Tibial nerve (tissue), 4 donors: ENCODE data around the gene CCDC7. TPM values are rescaled to one million over a fixed set of nuclear protein-coding genes. Genes with fewer than 3 reads are reported as not detected.
A peak's percentile ranks its signal among the peaks of the same experiment; 100 is the strongest.

Experiments
- DNase-seq, 2 donors: peaks; one replicate each; pipeline ENCODE4 v3.0.0-alpha.2; 2019; ENCODE audit warnings: low spot score in 2 of 2
- H3K27ac ChIP-seq, 4 donors: fragments of 200-600 bp; sonication (generic) in 3 of 4; one replicate each; pipeline ENCODE4 v1.5.1; 2017 to 2019; ENCODE audit warnings: mild to moderate bottlenecking in 1 of 4
- H3K27me3 ChIP-seq, 2 donors: fragments of 200-600 bp; sonication (generic) in 1 of 2; one replicate each; pipeline versions ENCODE4 v1.5.1 to v1.6.0; 2017 to 2019
- H3K36me3 ChIP-seq, 3 donors: fragments of 200-600 bp; sonication (generic); one replicate each; pipeline ENCODE4 v1.5.1; 2018 to 2019
- H3K4me1 ChIP-seq, 4 donors: fragments of 200-600 bp; sonication (generic) in 3 of 4; one replicate each; pipeline ENCODE4 v1.5.1; 2017 to 2019
- H3K4me3 ChIP-seq, 4 donors: fragments of 200-600 bp; sonication (generic) in 3 of 4; one replicate each; pipeline ENCODE4 v1.5.1; 2017 to 2019; ENCODE audit warnings: mild to moderate bottlenecking in 1 of 4, moderate library complexity in 1 of 4
- H3K9me3 ChIP-seq, 4 donors: fragments of 200-600 bp; sonication (generic) in 3 of 4; one replicate each; pipeline ENCODE4 v1.5.1; 2017 to 2019
- EP300 ChIP-seq, 2 donors: sonication (generic); formaldehyde crosslinking; IDR thresholded peaks; one replicate each; pipeline ENCODE4 v1.6.1; 2017; ENCODE audit warnings: antibody characterized with exemption in 2 of 2, mild to moderate bottlenecking in 1 of 2
- POLR2A ChIP-seq, 2 donors: fragments of 450-650 bp; IDR thresholded peaks; one replicate each; pipeline ENCODE4 v1.6.1; 2017; ENCODE audit warnings: antibody characterized with exemption in 2 of 2, mild to moderate bottlenecking in 2 of 2, moderate library complexity in 2 of 2
- WGBS, 2 donors: methylation state at CpG; one replicate each; pipeline ENCODE4 v1.1.5; 2018; 5-methylcytosine and 5-hydroxymethylcytosine counted together
- total RNA-seq, 4 donors: library from RNA; depleted of rRNA; stranded (reverse); fragments of >200 nt; gene quantifications; one replicate each; pipeline ENCODE4 v1.1.0, GENCODE V29; 2016
- TF ChIP-seq, protein P1 (sequence below), 5 experiments: fragments of 200-600 bp in 3 of 5; fragments of 450-650 bp in 2 of 5; sonication (generic) in 3 of 5; IDR thresholded peaks; one replicate each; pipeline ENCODE4 v1.5.1; 2016 to 2019; ENCODE audit warnings: antibody characterized with exemption in 5 of 5, mild to moderate bottlenecking in 3 of 5, moderate library complexity in 2 of 5

The CCDC7 gene
- total RNA-seq, 4 donors from 2014 or later: 20.7 to 97.0 (median 45.6) TPM

DNA sequence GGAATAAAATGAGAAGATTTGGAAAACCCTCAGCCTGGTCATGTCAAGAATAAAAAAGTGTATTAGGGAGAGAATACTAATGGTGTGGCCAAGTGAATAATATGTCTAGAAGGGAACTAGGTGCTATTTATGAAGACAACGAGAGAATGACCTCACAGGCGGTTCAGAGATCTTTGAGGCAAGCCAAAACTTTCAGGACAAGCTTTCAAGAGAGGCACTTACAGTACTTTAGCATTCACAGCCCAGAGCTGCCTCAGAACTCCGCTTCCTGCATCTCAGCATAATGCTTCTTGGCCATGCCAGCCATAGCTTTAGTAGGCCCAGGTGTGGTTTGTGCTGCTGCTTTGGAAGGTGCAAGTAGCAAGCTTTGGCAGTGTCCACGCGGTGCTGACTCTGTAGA, 37.2 kb upstream of the CCDC7 start:
- 92 to 98% methylated on average over 5 of the region's 5 CpGs for WGBS, 2 donors
- Histone ChIP-seq H3K27ac (no peak overlapping the region), H3K9me3 (no peaks in the 10 kb centered on the region), H3K4me3 (no peak overlapping the region), H3K36me3 (no peaks in the 10 kb centered on the region), H3K4me1 (peaks cover 0 to 18% (median 2%) of the 10 kb centered on the region in 4 donors), H3K27me3 (no peaks in the 10 kb centered on the region)
- TF ChIP-seq EP300 (IDR thresholded peaks at IDR 0.05): no peak
- no peak for DNase-seq

DNA sequence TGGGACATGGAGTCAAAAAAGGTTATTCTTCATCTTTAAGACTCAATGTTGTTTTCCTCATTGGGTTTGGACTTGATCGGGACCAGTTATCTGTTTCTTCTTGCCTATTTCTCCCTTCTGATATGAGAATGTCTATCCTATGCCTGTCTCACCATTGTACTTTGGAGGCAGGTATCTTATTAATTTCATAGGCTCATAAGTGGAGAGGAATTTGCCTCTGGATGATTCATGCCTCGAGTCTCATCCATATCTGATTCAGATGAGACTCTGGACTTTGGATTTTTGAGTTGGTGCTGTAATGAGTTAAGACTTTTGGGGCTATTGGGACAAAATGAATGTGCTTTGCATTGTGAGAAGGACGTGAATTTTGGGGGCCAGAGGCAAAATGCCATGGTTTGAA, 36.2 kb upstream of the CCDC7 start:
- H3K27ac ChIP-seq: no peak overlapping the region
- no peaks in the 10 kb centered on the region for H3K9me3 ChIP-seq
- DNase-seq: no peak
- 83 to 92% methylated on average over 3 of the region's 3 CpGs for WGBS, 2 donors
- no peaks in the 10 kb centered on the region for H3K36me3 ChIP-seq
- no peak overlapping the region for H3K4me3 ChIP-seq
- H3K4me1 ChIP-seq: peaks cover 0 to 18% (median 2%) of the 10 kb centered on the region in 4 donors
- TF ChIP-seq, protein P1, sequence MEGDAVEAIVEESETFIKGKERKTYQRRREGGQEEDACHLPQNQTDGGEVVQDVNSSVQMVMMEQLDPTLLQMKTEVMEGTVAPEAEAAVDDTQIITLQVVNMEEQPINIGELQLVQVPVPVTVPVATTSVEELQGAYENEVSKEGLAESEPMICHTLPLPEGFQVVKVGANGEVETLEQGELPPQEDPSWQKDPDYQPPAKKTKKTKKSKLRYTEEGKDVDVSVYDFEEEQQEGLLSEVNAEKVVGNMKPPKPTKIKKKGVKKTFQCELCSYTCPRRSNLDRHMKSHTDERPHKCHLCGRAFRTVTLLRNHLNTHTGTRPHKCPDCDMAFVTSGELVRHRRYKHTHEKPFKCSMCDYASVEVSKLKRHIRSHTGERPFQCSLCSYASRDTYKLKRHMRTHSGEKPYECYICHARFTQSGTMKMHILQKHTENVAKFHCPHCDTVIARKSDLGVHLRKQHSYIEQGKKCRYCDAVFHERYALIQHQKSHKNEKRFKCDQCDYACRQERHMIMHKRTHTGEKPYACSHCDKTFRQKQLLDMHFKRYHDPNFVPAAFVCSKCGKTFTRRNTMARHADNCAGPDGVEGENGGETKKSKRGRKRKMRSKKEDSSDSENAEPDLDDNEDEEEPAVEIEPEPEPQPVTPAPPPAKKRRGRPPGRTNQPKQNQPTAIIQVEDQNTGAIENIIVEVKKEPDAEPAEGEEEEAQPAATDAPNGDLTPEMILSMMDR (IDR thresholded peaks at IDR 0.05): no peak
- no peak for TF ChIP-seq POLR2A (IDR thresholded peaks at IDR 0.05)
- TF ChIP-seq EP300 (IDR thresholded peaks at IDR 0.05): no peak
- no peaks in the 10 kb centered on the region for H3K27me3 ChIP-seq

DNA sequence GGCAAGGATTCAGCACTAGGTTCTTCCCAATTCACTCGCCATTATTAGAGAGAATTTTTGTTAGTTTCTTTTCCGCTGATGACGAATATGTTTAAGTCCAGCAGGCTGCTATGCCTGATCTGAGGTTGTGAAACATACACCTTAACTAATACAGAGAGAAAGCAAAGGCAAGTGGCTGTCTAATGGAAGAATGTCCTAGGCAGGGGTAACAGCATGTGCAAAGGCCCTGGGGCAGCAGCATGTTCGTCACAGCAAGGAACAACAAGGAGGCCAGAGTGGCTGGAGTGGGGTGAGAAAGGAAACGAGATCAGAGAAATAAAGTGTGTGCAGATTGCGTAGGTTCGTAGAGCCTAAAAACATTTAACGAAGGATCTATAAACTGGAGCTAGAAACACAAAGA, 35.4 kb upstream of the CCDC7 start:
- Histone ChIP-seq H3K4me3 (no peak overlapping the region), H3K27ac (no peak overlapping the region), H3K9me3 (no peaks in the 10 kb centered on the region), H3K36me3 (no peaks in the 10 kb centered on the region), H3K4me1 (peaks cover 0 to 18% (median 2%) of the 10 kb centered on the region in 4 donors), H3K27me3 (no peaks in the 10 kb centered on the region)
- DNase-seq: no peak
- TF ChIP-seq POLR2A (IDR thresholded peaks at IDR 0.05) (no peak), EP300 (IDR thresholded peaks at IDR 0.05) (no peak)
- TF ChIP-seq, protein P1 (IDR thresholded peaks at IDR 0.05): no peak
- WGBS, 2 donors: 94 to 96% methylated on average over 8 of the region's 8 CpGs

DNA sequence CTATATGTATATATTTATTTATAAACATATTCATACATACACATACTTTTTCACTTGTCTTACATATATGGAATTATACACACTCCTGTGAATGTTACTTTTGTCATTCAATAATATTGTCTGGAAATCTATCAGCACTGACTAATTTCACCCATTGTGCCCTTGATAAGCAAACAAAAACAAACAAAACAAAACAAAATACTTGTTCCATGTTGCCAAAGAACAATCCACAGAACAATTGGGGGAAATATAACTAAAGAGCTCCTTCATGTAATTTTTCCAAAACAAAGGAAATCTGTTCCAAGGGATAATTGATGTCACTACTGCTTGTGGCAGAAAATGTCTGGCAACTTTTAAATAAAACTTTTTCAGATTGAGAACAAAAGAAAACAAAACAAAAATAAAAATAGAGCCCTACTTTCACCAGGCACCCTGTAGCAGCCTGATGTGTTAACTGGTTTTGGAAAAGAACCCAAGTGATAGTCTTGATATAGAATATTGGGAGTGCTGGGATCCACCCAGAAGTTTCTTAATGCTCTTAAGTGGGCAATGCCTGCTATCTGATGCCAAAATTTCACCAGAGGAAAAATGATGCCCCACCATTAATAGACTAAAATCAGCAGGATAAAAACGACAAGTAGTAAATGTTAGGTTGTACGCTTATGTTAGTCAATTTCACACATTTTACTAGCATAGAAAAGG, 34.0 kb upstream of the CCDC7 start:
- Histone ChIP-seq H3K9me3 (no peaks in the 10 kb centered on the region), H3K27me3 (no peaks in the 10 kb centered on the region), H3K27ac (peak overlapping the region in 2 of 4 donors; percentile 41 to 58), H3K4me3 (no peak overlapping the region), H3K4me1 (peaks cover 0 to 18% (median 2%) of the 10 kb centered on the region in 4 donors), H3K36me3 (no peaks in the 10 kb centered on the region)
- WGBS, 2 donors: 57 to 68% methylated on average over 2 of the region's 2 CpGs
- DNase-seq: no peak
- TF ChIP-seq EP300 (IDR thresholded peaks at IDR 0.05): no peak
- TF ChIP-seq, protein P1 (IDR thresholded peaks at IDR 0.05): no peak
- TF ChIP-seq POLR2A (IDR thresholded peaks at IDR 0.05): no peak

DNA sequence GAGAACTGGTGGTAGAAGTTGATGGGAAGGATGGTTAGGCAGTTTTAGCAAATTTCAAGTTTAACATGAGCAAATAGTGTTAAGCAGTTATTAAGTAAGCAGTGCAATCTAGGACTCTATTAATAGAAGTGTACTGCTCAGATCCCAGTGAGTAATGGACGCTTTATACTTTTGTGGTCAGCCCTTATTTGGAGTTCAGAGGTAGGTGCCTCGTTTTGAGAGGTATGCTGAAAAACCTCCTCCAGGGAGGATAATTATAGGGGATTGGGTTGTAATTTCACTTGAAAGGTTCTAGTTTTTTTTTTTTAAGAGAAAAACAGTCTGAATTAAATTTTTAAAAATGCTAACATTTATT, 33.5 kb upstream of the CCDC7 start:
- TF ChIP-seq EP300 (IDR thresholded peaks at IDR 0.05): no peak
- no peak for TF ChIP-seq POLR2A (IDR thresholded peaks at IDR 0.05)
- TF ChIP-seq, protein P1 (IDR thresholded peaks at IDR 0.05): no peak
- Histone ChIP-seq H3K4me1 (peaks cover 0 to 23% (median 2%) of the 10 kb centered on the region in 4 donors), H3K27ac (peak overlapping the region in 2 of 4 donors; percentile 41 to 58), H3K9me3 (no peaks in the 10 kb centered on the region), H3K27me3 (no peaks in the 10 kb centered on the region), H3K4me3 (no peak overlapping the region), H3K36me3 (no peaks in the 10 kb centered on the region)
- no peak for DNase-seq
- WGBS, 2 donors: 39 to 40% methylated on average over 2 of the region's 2 CpGs
